Central memory CD4-positive, alpha-beta T cell (primary cell): ENCODE data around the gene PHOSPHO1.
"Not testable (repeated sequence)": the region's sequence is repeated elsewhere in the genome, so short reads cannot be mapped to it uniquely, and the experiment has no call there.

Experiments used
- DNase-seq: peaks from one replicate; pipeline ENCODE4 v3.0.0; 2022

PHOSPHO1 gene

GRCh38 chr17:49191409-49191916 lies 39.1 kb downstream of the PHOSPHO1 start:
- DNase-seq: no peak

DNA sequence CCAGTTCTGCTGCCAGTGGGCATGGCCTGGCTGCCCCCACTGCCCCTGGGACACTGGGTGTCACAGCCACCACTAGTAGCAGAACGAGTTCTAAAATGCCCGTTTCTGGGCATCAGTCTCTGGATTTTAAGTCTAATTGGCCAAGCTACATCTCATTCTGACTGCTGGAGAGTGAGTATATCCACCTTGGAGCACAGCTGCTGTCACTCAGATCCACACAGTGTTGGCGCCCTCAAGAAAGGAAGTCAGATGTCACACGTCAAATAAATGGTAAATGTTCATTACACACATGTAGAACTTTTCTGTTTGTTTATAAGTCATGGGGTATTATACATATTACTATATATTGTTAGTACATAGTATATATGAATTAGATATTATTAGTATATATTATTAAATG lies 39.7 kb downstream of the PHOSPHO1 start:
- DNase-seq: no peak

GRCh38 chr17:49187301-49187700 lies 43.3 kb downstream of the PHOSPHO1 start:
- DNase-seq: no peak

DNA sequence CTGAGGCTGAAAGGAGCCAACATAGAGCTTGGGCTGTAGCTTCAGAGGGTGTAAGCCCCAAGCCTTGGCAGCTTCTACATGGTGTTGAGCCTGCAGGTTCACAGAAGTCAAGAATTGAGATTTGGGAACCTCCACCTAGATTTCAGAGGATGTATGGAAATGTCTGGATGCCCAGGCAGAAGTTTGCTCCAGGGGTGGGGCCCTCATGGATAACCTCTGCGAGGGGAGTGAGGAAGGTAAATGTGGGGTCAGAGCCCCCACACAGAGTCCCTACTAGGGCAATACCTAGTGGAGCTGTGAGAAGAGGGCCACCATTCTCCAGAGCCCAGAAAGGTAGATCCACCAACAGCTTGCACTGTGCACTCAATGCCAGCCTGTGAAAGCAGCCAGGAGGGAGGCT lies 45.2 kb downstream of the PHOSPHO1 start:
- DNase-seq: not testable (repeated sequence)

DNA sequence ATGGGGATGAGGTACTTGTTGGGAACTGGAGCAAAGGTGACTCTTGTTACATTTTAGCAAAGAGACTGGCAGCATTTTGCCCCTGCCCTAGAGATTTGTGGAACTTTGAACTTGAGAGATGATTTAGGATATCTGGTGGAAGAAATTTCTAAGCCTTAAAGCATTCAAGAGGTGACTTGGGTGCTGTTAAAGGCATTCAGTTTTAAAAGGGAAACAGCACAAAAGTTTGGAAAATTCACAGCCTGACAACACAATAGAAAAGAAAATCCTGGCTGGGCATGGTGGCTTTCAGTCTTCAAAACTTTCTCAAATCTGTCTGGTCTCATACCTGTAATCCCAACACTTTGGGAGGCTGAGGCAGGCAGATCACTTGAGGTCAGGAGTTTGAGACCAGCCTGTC lies 46.1 kb downstream of the PHOSPHO1 start:
- not testable (repeated sequence) for DNase-seq

- DNase-seq: no peak
These were observed 46.8 kb downstream of the PHOSPHO1 start for GRCh38 chr17:49183801-49184200.

GRCh38 chr17:49183341-49183740 lies 47.2 kb downstream of the PHOSPHO1 start:
- DNase-seq: no peak

- no peak for DNase-seq
These were observed 49.5 kb downstream of the PHOSPHO1 start for GRCh38 chr17:49180998-49181635.

DNA sequence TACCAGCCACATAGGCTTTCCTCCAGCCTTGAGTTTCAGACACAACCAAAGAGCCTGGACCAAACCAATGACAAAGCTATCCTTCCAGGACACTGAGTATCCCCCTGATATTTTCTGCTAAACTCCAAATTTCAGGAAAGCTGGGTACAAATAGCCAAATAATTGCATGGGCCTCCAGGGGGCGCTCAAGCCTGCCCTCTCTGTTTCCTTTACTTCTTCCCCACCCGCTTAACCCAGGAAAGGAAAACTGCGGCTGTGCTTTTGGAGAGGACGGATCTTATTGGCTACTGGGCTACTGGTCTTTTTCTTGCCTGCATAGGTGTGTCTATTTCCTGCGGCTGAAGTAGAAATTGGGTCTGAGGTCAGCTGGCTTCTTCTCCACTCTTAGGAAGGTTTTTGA lies 50.3 kb downstream of the PHOSPHO1 start:
- peak; percentile 55 for DNase-seq

DNA sequence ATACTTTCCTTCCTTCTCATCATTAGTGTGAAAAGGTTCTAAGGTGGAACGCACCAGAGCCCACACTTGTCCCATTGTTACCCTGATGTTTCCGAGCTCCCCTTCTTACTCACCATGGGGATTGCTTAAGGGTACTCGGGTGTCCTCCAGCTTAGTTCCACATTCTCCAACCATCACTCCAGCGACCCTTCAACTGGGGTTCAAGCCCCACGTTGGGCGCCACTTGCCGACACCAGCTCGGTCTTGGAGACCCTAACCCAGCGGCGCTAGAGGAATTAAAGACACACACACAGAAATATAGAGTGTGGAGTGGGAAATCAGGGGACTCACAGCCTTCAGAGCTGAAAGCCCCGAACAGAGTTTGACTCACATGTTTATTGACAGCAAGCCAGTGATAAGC lies 54.6 kb downstream of the PHOSPHO1 start:
- DNase-seq: not testable (repeated sequence)
